ENCODE data around the gene EFNA5.

EFNA5 gene

DNA sequence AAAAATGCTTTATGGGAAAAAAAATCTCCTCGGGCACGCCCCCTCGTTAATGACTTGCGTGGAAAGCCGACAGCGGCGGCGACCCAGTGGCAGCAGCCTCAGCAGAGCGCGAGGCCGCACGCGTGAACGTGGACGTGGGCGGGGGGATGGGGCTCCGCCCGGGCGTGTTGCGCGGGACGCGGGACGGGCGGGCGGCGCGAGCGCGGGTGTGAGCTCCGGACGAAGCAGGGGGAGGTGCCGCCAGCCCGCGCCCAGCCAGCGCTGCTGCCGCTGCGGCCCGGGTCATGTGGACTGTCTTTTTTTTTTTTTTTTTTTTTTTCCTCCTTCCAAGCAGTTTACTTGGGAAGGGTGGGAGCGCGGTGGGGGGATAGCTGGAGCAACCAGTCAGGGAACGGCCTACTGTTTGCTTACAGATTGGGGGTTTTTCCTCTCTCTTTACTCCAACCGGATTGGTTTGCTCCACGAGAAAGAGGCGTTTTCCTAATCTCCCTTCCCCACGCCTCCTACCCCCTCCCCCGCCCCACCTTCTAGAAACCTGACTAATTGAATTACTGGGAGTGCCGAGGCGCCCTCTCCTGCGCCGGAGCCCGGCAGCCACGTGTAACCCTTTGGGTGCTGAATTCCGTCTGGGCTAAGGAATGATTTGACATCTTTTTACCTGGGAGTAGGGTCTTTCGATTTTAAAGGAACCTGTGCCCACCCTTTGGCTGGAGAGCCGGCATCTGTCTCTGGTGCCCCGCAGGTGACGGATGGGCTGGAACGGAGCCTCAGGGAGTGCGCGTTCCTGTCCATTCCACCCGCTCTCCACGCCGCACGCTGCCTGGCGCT is 1.7 kb upstream of the EFNA5 start:
- no peaks in the 10 kb centered on the region for H3K36me3 ChIP-seq (ENCODE audit: control insufficient read depth in 2 of 2, insufficient read depth in 1 of 2, low read length in 2 of 2)
- no peaks in the 10 kb centered on the region for H3K9me3 ChIP-seq (ENCODE audit: control insufficient read depth, insufficient read depth, low read depth, low read length)
- H3K4me3 ChIP-seq (ENCODE audit: low read depth, low read length): peak overlapping the region; percentile 64
- H3K4me1 ChIP-seq (ENCODE audit: control insufficient read depth, insufficient read depth, low read length): peaks cover 4% of the 10 kb centered on the region
- H3K27ac ChIP-seq (ENCODE audit: extremely low read depth, low read depth, low read length): peak overlapping the region; percentile 99
- POLR2A ChIA-PET: interaction anchor here (0.6 to 2.4 kb wide), 17 partner anchors 29 to 761 kb away, joined by 3 to 17 read pairs (median 4); no protein-coding TSS in a partner anchor
- CTCF ChIA-PET: interaction anchor here (0.6 to 1.3 kb wide), 3 partner anchors 100 to 278 kb away, joined by 3 to 5 read pairs (median 4); no protein-coding TSS in a partner anchor
- TF ChIP-seq, protein P1, sequence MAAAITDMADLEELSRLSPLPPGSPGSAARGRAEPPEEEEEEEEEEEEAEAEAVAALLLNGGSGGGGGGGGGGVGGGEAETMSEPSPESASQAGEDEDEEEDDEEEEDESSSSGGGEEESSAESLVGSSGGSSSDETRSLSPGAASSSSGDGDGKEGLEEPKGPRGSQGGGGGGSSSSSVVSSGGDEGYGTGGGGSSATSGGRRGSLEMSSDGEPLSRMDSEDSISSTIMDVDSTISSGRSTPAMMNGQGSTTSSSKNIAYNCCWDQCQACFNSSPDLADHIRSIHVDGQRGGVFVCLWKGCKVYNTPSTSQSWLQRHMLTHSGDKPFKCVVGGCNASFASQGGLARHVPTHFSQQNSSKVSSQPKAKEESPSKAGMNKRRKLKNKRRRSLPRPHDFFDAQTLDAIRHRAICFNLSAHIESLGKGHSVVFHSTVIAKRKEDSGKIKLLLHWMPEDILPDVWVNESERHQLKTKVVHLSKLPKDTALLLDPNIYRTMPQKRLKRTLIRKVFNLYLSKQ (tag by site-specific recombination; IDR thresholded peaks at IDR 0.05; ENCODE audit: borderline replicate concordance): no peak
- peak; percentile 42 for TF ChIP-seq ZBTB1 (tag by site-specific recombination; IDR thresholded peaks at IDR 0.05)
- TF ChIP-seq, protein P2, sequence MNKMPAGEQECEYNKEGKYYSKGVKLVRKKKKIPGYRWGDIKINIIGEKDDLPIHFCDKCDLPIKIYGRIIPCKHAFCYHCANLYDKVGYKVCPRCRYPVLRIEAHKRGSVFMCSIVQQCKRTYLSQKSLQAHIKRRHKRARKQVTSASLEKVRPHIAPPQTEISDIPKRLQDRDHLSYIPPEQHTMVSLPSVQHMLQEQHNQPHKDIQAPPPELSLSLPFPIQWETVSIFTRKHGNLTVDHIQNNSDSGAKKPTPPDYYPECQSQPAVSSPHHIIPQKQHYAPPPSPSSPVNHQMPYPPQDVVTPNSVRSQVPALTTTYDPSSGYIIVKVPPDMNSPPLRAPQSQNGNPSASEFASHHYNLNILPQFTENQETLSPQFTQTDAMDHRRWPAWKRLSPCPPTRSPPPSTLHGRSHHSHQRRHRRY (tag by site-specific recombination; IDR thresholded peaks at IDR 0.05): no peak
- no peak; the same call in 1 of the 2 replicates for TF ChIP-seq ZNF2 (tag by site-specific recombination; IDR thresholded peaks at IDR 0.05)
- TF ChIP-seq ZNF138 (tag by site-specific recombination; IDR thresholded peaks at IDR 0.05; ENCODE audit: borderline replicate concordance): no peak
- TF ChIP-seq ZNF19 (tag by site-specific recombination; IDR thresholded peaks at IDR 0.05; ENCODE audit: low read depth): no peak
- TF ChIP-seq, protein P3, sequence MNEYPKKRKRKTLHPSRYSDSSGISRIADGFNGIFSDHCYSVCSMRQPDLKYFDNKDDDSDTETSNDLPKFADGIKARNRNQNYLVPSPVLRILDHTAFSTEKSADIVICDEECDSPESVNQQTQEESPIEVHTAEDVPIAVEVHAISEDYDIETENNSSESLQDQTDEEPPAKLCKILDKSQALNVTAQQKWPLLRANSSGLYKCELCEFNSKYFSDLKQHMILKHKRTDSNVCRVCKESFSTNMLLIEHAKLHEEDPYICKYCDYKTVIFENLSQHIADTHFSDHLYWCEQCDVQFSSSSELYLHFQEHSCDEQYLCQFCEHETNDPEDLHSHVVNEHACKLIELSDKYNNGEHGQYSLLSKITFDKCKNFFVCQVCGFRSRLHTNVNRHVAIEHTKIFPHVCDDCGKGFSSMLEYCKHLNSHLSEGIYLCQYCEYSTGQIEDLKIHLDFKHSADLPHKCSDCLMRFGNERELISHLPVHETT (tag by site-specific recombination; IDR thresholded peaks at IDR 0.05): 0 out of 2 replicates have a peak, but pooled peaks have one; percentile 35
- peak; percentile 79 for TF ChIP-seq KLF10 (tag by site-specific recombination; IDR thresholded peaks at IDR 0.05)
- TF ChIP-seq, protein P4, sequence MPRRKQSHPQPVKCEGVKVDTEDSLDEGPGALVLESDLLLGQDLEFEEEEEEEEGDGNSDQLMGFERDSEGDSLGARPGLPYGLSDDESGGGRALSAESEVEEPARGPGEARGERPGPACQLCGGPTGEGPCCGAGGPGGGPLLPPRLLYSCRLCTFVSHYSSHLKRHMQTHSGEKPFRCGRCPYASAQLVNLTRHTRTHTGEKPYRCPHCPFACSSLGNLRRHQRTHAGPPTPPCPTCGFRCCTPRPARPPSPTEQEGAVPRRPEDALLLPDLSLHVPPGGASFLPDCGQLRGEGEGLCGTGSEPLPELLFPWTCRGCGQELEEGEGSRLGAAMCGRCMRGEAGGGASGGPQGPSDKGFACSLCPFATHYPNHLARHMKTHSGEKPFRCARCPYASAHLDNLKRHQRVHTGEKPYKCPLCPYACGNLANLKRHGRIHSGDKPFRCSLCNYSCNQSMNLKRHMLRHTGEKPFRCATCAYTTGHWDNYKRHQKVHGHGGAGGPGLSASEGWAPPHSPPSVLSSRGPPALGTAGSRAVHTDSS (tag by site-specific recombination; IDR thresholded peaks at IDR 0.05): no peak
- no peak for TF ChIP-seq ZNF157 (tag by site-specific recombination; IDR thresholded peaks at IDR 0.05)
- TF ChIP-seq ZNF544 (tag by site-specific recombination; IDR thresholded peaks at IDR 0.05): no peak
- TF ChIP-seq ZNF561 (tag by site-specific recombination; IDR thresholded peaks at IDR 0.05; ENCODE audit: borderline replicate concordance): peak; percentile 93
- TF ChIP-seq ZNF10 (tag by site-specific recombination; IDR thresholded peaks at IDR 0.05): peak; percentile 66
- TF ChIP-seq ZNF404 (tag by site-specific recombination; IDR thresholded peaks at IDR 0.05): no peak
- no peak for TF ChIP-seq ZSCAN23 (tag by site-specific recombination; IDR thresholded peaks at IDR 0.05)
- no peak for TF ChIP-seq ZNF529 (tag by site-specific recombination; IDR thresholded peaks at IDR 0.05; ENCODE audit: insufficient replicate concordance)
- TF ChIP-seq, protein P5, sequence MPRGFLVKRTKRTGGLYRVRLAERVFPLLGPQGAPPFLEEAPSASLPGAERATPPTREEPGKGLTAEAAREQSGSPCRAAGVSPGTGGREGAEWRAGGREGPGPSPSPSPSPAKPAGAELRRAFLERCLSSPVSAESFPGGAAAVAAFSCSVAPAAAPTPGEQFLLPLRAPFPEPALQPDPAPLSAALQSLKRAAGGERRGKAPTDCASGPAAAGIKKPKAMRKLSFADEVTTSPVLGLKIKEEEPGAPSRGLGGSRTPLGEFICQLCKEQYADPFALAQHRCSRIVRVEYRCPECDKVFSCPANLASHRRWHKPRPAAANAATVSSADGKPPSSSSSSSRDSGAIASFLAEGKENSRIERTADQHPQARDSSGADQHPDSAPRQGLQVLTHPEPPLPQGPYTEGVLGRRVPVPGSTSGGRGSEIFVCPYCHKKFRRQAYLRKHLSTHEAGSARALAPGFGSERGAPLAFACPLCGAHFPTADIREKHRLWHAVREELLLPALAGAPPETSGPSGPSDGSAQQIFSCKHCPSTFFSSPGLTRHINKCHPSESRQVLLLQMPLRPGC (tag by site-specific recombination; IDR thresholded peaks at IDR 0.05): 0 out of 2 replicates have a peak, but pooled peaks have one; percentile 5
- TF ChIP-seq, protein P6, sequence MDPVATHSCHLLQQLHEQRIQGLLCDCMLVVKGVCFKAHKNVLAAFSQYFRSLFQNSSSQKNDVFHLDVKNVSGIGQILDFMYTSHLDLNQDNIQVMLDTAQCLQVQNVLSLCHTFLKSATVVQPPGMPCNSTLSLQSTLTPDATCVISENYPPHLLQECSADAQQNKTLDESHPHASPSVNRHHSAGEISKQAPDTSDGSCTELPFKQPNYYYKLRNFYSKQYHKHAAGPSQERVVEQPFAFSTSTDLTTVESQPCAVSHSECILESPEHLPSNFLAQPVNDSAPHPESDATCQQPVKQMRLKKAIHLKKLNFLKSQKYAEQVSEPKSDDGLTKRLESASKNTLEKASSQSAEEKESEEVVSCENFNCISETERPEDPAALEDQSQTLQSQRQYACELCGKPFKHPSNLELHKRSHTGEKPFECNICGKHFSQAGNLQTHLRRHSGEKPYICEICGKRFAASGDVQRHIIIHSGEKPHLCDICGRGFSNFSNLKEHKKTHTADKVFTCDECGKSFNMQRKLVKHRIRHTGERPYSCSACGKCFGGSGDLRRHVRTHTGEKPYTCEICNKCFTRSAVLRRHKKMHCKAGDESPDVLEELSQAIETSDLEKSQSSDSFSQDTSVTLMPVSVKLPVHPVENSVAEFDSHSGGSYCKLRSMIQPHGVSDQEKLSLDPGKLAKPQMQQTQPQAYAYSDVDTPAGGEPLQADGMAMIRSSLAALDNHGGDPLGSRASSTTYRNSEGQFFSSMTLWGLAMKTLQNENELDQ (tag by site-specific recombination; IDR thresholded peaks at IDR 0.05; ENCODE audit: low read depth): no peak
- TF ChIP-seq ZNF654 (tag by site-specific recombination; IDR thresholded peaks at IDR 0.05; ENCODE audit: low read depth): no peak
- TF ChIP-seq ZNF747 (tag by site-specific recombination; IDR thresholded peaks at IDR 0.05): no peak
- TF ChIP-seq ZFHX2 (tag by site-specific recombination; conservative IDR thresholded peaks at IDR 0.05): peak; percentile 83
- TF ChIP-seq, protein P7, sequence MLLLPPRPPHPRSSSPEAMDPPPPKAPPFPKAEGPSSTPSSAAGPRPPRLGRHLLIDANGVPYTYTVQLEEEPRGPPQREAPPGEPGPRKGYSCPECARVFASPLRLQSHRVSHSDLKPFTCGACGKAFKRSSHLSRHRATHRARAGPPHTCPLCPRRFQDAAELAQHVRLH (tag by site-specific recombination; IDR thresholded peaks at IDR 0.05): peak; percentile 7; the same call in 1 of the 2 replicates
- no peak for TF ChIP-seq ZNF324 (tag by site-specific recombination; IDR thresholded peaks at IDR 0.05)
- no peak for TF ChIP-seq ZNF175 (tag by site-specific recombination; IDR thresholded peaks at IDR 0.05)
- TF ChIP-seq, protein P8, sequence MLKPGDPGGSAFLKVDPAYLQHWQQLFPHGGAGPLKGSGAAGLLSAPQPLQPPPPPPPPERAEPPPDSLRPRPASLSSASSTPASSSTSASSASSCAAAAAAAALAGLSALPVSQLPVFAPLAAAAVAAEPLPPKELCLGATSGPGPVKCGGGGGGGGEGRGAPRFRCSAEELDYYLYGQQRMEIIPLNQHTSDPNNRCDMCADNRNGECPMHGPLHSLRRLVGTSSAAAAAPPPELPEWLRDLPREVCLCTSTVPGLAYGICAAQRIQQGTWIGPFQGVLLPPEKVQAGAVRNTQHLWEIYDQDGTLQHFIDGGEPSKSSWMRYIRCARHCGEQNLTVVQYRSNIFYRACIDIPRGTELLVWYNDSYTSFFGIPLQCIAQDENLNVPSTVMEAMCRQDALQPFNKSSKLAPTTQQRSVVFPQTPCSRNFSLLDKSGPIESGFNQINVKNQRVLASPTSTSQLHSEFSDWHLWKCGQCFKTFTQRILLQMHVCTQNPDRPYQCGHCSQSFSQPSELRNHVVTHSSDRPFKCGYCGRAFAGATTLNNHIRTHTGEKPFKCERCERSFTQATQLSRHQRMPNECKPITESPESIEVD (tag by site-specific recombination; IDR thresholded peaks at IDR 0.05): no peak

Measured in HEK293 (cell line).